Measurements from ENCODE around the gene ACOX1. TPM values are rescaled to one million over a fixed set of nuclear protein-coding genes. Genes with fewer than 3 reads are reported as not detected.

Gene ACOX1
- polyA plus RNA-seq, 1 of the 3 experiments (the other 2 are of a cell fraction) = 21.5 TPM

GRCh38 chr17:75902406-75902805, 76.6 kb downstream of the ACOX1 start (continued):
- no peak for TF ChIP-seq RCOR1 (IDR thresholded peaks at IDR 0.05; ENCODE audit: low read length)
- TF ChIP-seq RFX5 (IDR thresholded peaks at IDR 0.05; ENCODE audit: low read length) = no peak
- no peak for TF ChIP-seq FOXJ3 (CRISPR knock-in tag; IDR thresholded peaks at IDR 0.05)
- no peak for TF ChIP-seq GATA2 (CRISPR knock-in tag; IDR thresholded peaks at IDR 0.05)

- Histone ChIP-seq H3K4me3 (ENCODE audit: low read depth in 2 of 2, low read length in 1 of 2) (no peak overlapping the region), H3K36me3 (replicated peaks in 1 of 2; ENCODE audit: control insufficient read depth in 1 of 2, insufficient read depth in 2 of 2, low read length in 1 of 2) (peaks cover 26 to 42% of the 10 kb centered on the region in 2 experiments), H3K4me2 (no peak overlapping the region), H2AFZ (ENCODE audit: low read depth) (no peak overlapping the region), H3F3A (replicated peaks; ENCODE audit: insufficient read depth) (peaks cover 31% of the 10 kb centered on the region), H4K20me1 (ENCODE audit: insufficient read depth) (no peaks in the 10 kb centered on the region), H3K79me2 (ENCODE audit: insufficient read depth) (peaks cover 30% of the 10 kb centered on the region; the same call in 1 of the 2 replicates), H3K9me2 (no peaks in the 10 kb centered on the region), H3K4me1 (ENCODE audit: control insufficient read depth in 1 of 2, insufficient read depth in 2 of 2, low read depth in 1 of 2, low read length in 1 of 2) (peaks cover 4 to 6% of the 10 kb centered on the region in 2 experiments; a peak in 2 of 4 replicates), H3K9me3 (no peaks in the 10 kb centered on the region), H3K27ac (ENCODE audit: low read depth in 2 of 2, low read length in 1 of 2) (no peak overlapping the region), H3K9ac (no peak overlapping the region), H3K27me3 (ENCODE audit: insufficient read depth) (no peaks in the 10 kb centered on the region)
- POLR2A ChIA-PET = no interaction called here
- WGBS (ENCODE audit: low lambda C conversion rate) = 94% methylated on average over 18 of the region's 18 CpGs
- CTCF ChIA-PET = interaction anchor here (1.0 to 16.0 kb wide), 5 partner anchors 24 to 163 kb away, joined by 3 to 214 read pairs (median 26); partner anchors contain the start of genes CDK3 and TRIM47
- TF ChIP-seq CTCF (IDR thresholded peaks at IDR 0.05) = no peak
- TF ChIP-seq TEAD4 (IDR thresholded peaks at IDR 0.05; ENCODE audit: borderline replicate concordance, insufficient read depth) = no peak
- TF ChIP-seq SIN3A (IDR thresholded peaks at IDR 0.05; ENCODE audit: borderline replicate concordance, low read depth, low read length) = no peak
- TF ChIP-seq GATA2 (CRISPR knock-in tag; IDR thresholded peaks at IDR 0.05) = no peak
- no peak for TF ChIP-seq REST (IDR thresholded peaks at IDR 0.05; ENCODE audit: low read depth, low read length)
- TF ChIP-seq IRF3 (IDR thresholded peaks at IDR 0.05; ENCODE audit: low read depth, low read length) = no peak
- TF ChIP-seq MXI1 (IDR thresholded peaks at IDR 0.05; ENCODE audit: low read depth, low read length) = no peak
- TF ChIP-seq USF1 (IDR thresholded peaks at IDR 0.05; ENCODE audit: borderline replicate concordance, low read depth) = no peak
- no peak for TF ChIP-seq PBX3 (IDR thresholded peaks at IDR 0.05)
- TF ChIP-seq RFX5 (IDR thresholded peaks at IDR 0.05; ENCODE audit: low read length) = no peak
- no peak for TF ChIP-seq TCF12 (IDR thresholded peaks at IDR 0.05)
- no peak for TF ChIP-seq NFIC (IDR thresholded peaks at IDR 0.05; ENCODE audit: borderline replicate concordance)
- no peak for TF ChIP-seq TAF1 (IDR thresholded peaks at IDR 0.05; ENCODE audit: borderline replicate concordance, low read depth, low read length)
- TF ChIP-seq RCOR1 (IDR thresholded peaks at IDR 0.05; ENCODE audit: low read length) = no peak
- no peak for TF ChIP-seq POLR2AphosphoS5 (IDR thresholded peaks at IDR 0.05; ENCODE audit: low read depth, low read length)
- no peak for TF ChIP-seq EP300 (IDR thresholded peaks at IDR 0.05; ENCODE audit: borderline replicate concordance in 1 of 2, low read depth in 1 of 2, low read length in 1 of 2)
- no peak for TF ChIP-seq EZH2phosphoT487 (IDR thresholded peaks at IDR 0.05; ENCODE audit: borderline replicate concordance, low read depth)
- no peak for TF ChIP-seq USF2 (IDR thresholded peaks at IDR 0.05; ENCODE audit: borderline replicate concordance, low read depth, low read length)
- TF ChIP-seq FOXJ3 (CRISPR knock-in tag; IDR thresholded peaks at IDR 0.05) = no peak
- TF ChIP-seq NRF1 (IDR thresholded peaks at IDR 0.05; ENCODE audit: low read depth, low read length) = no peak
- DNase-seq = no peak
Measured at GRCh38 chr17:75901727-75902126, 77.2 kb downstream of the ACOX1 start.

Data from SK-N-SH (cell line).